ENCODE measurements around the gene WDR59. TPM values are rescaled to one million over a fixed set of nuclear protein-coding genes. Genes with fewer than 3 reads are reported as not detected.

The WDR59 gene
- total and polyA plus RNA-seq, 2 donors (not counting 3 experiments of a cell fraction or from before 2014, with no cell fraction given) = 51.1 to 60.0 TPM

DNA sequence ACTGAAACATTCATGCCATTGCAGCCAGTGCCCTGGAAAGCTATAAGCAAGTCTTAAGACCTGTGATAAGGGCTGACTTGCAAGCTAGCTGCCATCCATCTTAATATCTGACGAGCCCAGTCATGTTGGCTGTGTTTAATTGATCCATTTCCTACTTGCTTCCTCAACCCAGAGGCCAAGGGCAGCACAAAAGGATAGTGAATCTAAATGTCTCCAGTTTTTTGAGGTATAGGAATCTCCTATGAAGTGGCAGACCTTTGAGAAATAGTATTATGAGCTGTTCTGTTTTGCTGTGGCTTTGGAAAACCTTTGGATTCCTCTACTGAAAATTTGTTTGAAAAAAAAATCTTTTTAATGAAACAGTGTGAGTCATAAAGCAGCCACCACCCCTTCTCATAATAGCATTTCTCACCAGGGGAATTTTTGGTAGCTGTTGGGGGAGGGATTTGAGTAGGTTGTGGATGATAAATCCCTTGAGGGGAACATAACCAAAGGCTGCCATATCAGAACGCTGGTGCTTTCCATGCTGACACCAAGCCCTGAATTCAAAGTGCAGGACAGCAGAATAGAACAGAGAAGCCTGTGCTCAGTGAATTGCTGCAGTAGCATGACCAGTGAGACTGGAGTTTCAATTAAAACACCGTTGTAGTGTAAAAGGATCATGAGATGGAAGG lies 26.8 kb upstream of the WDR59 start:
- POLR2A ChIA-PET = interaction anchor here (1.2 kb wide), 1 partner anchor 27 kb away, joined by 3 read pairs; the partner anchor contains the start of gene WDR59
- peak; percentile 30 for TF ChIP-seq POLR2AphosphoS5 (IDR thresholded peaks at IDR 0.05; ENCODE audit: insufficient read depth, low read depth, low read length)
- no peak for TF ChIP-seq POLR2A (IDR thresholded peaks at IDR 0.05; ENCODE audit: low read depth, low read length)
- no peak for TF ChIP-seq EZH2 (IDR thresholded peaks at IDR 0.05; ENCODE audit: borderline replicate concordance, low read depth, low read length, severe bottlenecking)
- TF ChIP-seq FOS (IDR thresholded peaks at IDR 0.05; ENCODE audit: borderline replicate concordance, insufficient read depth, low read length) = peak; percentile 80
- H3K27me3 ChIP-seq (ENCODE audit: control insufficient read depth in 2 of 2, insufficient read depth in 2 of 2, low read length in 2 of 2) = no peaks in the 10 kb centered on the region
- dilution Hi-C loops (cut with MboI; ENCODE audit: extremely low pct_ligation_motif_present, low sequenced_read_pairs) = no loop called here
- peaks cover 32% of the 10 kb centered on the region for H3K4me1 ChIP-seq (ENCODE audit: control insufficient read depth, extremely low read depth, insufficient read depth, low read length)
- TSS peak; percentile 16 for BruUV-seq (replicated peaks)
- no peaks in the 10 kb centered on the region for H3K9me1 ChIP-seq (replicated peaks; ENCODE audit: control insufficient read depth, extremely low read depth, insufficient read depth, low read length)
- H3K9ac ChIP-seq (replicated peaks; ENCODE audit: extremely low read depth, insufficient read depth, low read length) = peak overlapping the region; percentile 69
- no peaks in the 10 kb centered on the region for H3K9me3 ChIP-seq (replicated peaks; ENCODE audit: control insufficient read depth, insufficient read depth, low read length)
- H3K79me2 ChIP-seq (ENCODE audit: control insufficient read depth, insufficient read depth, low read length) = peaks cover 60% of the 10 kb centered on the region
- H4K20me1 ChIP-seq (replicated peaks; ENCODE audit: control insufficient read depth, extremely low read depth, insufficient read depth, low read length) = no peaks in the 10 kb centered on the region
- H3K4me2 ChIP-seq (ENCODE audit: insufficient read depth, low read length) = peak overlapping the region; percentile 96
- peak overlapping the region in 1 of 3 experiments; percentile 34 for H3K4me3 ChIP-seq (replicated peaks in 1 of 3; ENCODE audit: insufficient read depth in 1 of 3, low read depth in 1 of 3, low read length in 3 of 3)
- CTCF ChIA-PET = interaction anchor here (1.0 to 3.9 kb wide), 8 partner anchors 10 to 187 kb away, joined by 3 to 39 read pairs (median 8); partner anchors contain the start of gene ZNRF1
- intact Hi-C loops (cut with micrococcal nuclease) = loop anchor here (1.0 to 2.0 kb wide), 4 partner anchors 11 to 76 kb away; partner anchors contain the start of gene WDR59
- peak; percentile 89 for DNase-seq (ENCODE audit: low read depth, low spot score)
- H3K36me3 ChIP-seq (ENCODE audit: control insufficient read depth in 2 of 2, extremely low read depth in 1 of 2, insufficient read depth in 2 of 2, low read length in 2 of 2) = no peaks in the 10 kb centered on the region
- FAIRE-seq = peak; percentile 83
- peak overlapping the region; percentile 8 for H2AFZ ChIP-seq (ENCODE audit: low read depth, low read length)
- H3K27ac ChIP-seq (ENCODE audit: insufficient read depth, low read depth, low read length) = peak overlapping the region; percentile 92

DNA sequence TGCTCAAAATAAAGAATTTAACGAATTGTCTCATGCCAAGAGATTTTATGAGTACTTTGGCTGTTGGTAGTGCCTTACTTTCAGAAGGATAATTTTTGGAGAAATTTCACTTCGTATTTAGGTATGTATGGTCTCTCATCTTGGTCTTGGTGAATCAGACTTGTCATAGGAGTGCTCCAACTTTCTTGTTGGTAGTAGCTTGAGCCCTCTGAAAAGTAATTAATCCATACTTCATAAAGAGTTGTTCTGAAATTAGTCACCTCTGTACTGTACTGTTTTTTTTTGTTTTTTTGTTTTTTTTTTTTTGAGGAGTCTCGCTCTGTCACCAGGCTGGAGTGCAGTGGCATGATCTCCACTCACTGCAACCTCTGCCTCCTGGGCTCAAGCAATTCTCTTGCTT lies 25.5 kb upstream of the WDR59 start:
- no peaks in the 10 kb centered on the region for H4K20me1 ChIP-seq (replicated peaks; ENCODE audit: control insufficient read depth, extremely low read depth, insufficient read depth, low read length)
- intact Hi-C loops (cut with micrococcal nuclease) = no loop called here
- no peaks in the 10 kb centered on the region for H3K36me3 ChIP-seq (ENCODE audit: control insufficient read depth in 2 of 2, extremely low read depth in 1 of 2, insufficient read depth in 2 of 2, low read length in 2 of 2)
- no peak for DNase-seq (ENCODE audit: low read depth, low spot score)
- no peaks in the 10 kb centered on the region for H3K9me1 ChIP-seq (replicated peaks; ENCODE audit: control insufficient read depth, extremely low read depth, insufficient read depth, low read length)
- H3K27me3 ChIP-seq (ENCODE audit: control insufficient read depth in 2 of 2, insufficient read depth in 2 of 2, low read length in 2 of 2) = no peaks in the 10 kb centered on the region
- CTCF ChIA-PET = interaction anchor here (1.6 to 3.9 kb wide), 3 partner anchors 11 to 101 kb away, joined by 3 to 39 read pairs (median 28); partner anchors contain the start of gene ZNRF1
- H3K9me3 ChIP-seq (replicated peaks; ENCODE audit: control insufficient read depth, insufficient read depth, low read length) = no peaks in the 10 kb centered on the region
- peaks cover 32% of the 10 kb centered on the region for H3K4me1 ChIP-seq (ENCODE audit: control insufficient read depth, extremely low read depth, insufficient read depth, low read length)
- peaks cover 64% of the 10 kb centered on the region for H3K79me2 ChIP-seq (ENCODE audit: control insufficient read depth, insufficient read depth, low read length)
- dilution Hi-C loops (cut with MboI; ENCODE audit: extremely low pct_ligation_motif_present, low sequenced_read_pairs) = no loop called here
- H3K4me2 ChIP-seq (ENCODE audit: insufficient read depth, low read length) = no peak overlapping the region
- POLR2A ChIA-PET = no interaction called here
- H2AFZ ChIP-seq (ENCODE audit: low read depth, low read length) = no peak overlapping the region
- no TSS peak for BruUV-seq (replicated peaks)
- no peak overlapping the region for H3K27ac ChIP-seq (ENCODE audit: insufficient read depth, low read depth, low read length)
- TF ChIP-seq JUN (IDR thresholded peaks at IDR 0.05; ENCODE audit: borderline replicate concordance, insufficient read depth, insufficient read length, low read depth) (no peak), POLR2A (IDR thresholded peaks at IDR 0.05; ENCODE audit: low read depth, low read length) (no peak), FOS (IDR thresholded peaks at IDR 0.05; ENCODE audit: borderline replicate concordance, insufficient read depth, low read length) (no peak), EZH2 (IDR thresholded peaks at IDR 0.05; ENCODE audit: borderline replicate concordance, low read depth, low read length, severe bottlenecking) (no peak), GATA2 (IDR thresholded peaks at IDR 0.05; ENCODE audit: insufficient read depth, insufficient read length, low read depth, low read length) (no peak), MYC (IDR thresholded peaks at IDR 0.05; ENCODE audit: low read depth, low read length) (no peak), POLR2AphosphoS5 (IDR thresholded peaks at IDR 0.05; ENCODE audit: insufficient read depth, low read depth, low read length) (no peak)
- TF ChIP-seq, protein P1, sequence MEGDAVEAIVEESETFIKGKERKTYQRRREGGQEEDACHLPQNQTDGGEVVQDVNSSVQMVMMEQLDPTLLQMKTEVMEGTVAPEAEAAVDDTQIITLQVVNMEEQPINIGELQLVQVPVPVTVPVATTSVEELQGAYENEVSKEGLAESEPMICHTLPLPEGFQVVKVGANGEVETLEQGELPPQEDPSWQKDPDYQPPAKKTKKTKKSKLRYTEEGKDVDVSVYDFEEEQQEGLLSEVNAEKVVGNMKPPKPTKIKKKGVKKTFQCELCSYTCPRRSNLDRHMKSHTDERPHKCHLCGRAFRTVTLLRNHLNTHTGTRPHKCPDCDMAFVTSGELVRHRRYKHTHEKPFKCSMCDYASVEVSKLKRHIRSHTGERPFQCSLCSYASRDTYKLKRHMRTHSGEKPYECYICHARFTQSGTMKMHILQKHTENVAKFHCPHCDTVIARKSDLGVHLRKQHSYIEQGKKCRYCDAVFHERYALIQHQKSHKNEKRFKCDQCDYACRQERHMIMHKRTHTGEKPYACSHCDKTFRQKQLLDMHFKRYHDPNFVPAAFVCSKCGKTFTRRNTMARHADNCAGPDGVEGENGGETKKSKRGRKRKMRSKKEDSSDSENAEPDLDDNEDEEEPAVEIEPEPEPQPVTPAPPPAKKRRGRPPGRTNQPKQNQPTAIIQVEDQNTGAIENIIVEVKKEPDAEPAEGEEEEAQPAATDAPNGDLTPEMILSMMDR (IDR thresholded peaks at IDR 0.05; ENCODE audit: extremely low read depth in 1 of 2, insufficient read depth in 1 of 2, low read depth in 1 of 2, low read length in 2 of 2) = no peak
- TF ChIP-seq, protein P2, sequence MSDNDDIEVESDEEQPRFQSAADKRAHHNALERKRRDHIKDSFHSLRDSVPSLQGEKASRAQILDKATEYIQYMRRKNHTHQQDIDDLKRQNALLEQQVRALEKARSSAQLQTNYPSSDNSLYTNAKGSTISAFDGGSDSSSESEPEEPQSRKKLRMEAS (IDR thresholded peaks at IDR 0.05; ENCODE audit: insufficient read depth, insufficient read length) = no peak
- no peak overlapping the region for H3K9ac ChIP-seq (replicated peaks; ENCODE audit: extremely low read depth, insufficient read depth, low read length)
- FAIRE-seq = no peak
- H3K4me3 ChIP-seq (replicated peaks in 1 of 3; ENCODE audit: insufficient read depth in 1 of 3, low read depth in 1 of 3, low read length in 3 of 3) = no peak overlapping the region
